GM12891 (cell line): Measurements from ENCODE around the gene EIF5.

Experiments used
- DNase-seq: peaks from one replicate; pipeline ENCODE4 v3.0.0; 2011; ENCODE audit warnings: low spot score; ENCODE audit not compliant: insufficient read length
- FAIRE-seq: peaks from 2 replicates; lab custom pipeline; 2011; peaks lifted over from hg19 to GRCh38; lab: Jason Lieb, UNC
- PAX5 ChIP-seq: IDR thresholded peaks from 2 replicates; pipeline ENCODE4 v1.6.1; 2011; ENCODE audit warnings: low read length, moderate library complexity, mild to moderate bottlenecking; ENCODE audit not compliant: insufficient read depth, severe bottlenecking
- POLR2A ChIP-seq: IDR thresholded peaks from 2 replicates; pipeline ENCODE4 v1.6.1; 2011; ENCODE audit warnings: low read depth, low read length, control low read depth
- POLR2AphosphoS5 ChIP-seq: IDR thresholded peaks from 2 replicates; pipeline ENCODE4 v1.6.1; 2011; ENCODE audit warnings: low read depth, low read length, control low read depth
- POU2F2 ChIP-seq: IDR thresholded peaks from 2 replicates; pipeline ENCODE4 v1.6.1; 2011; ENCODE audit warnings: low read depth, mild to moderate bottlenecking, control low read depth, low read length, moderate library complexity
- SPI1 ChIP-seq: IDR thresholded peaks from 2 replicates; pipeline ENCODE4 v1.6.1; 2011; ENCODE audit warnings: low read depth, low read length, control low read depth
- TAF1 ChIP-seq: IDR thresholded peaks from 2 replicates; pipeline ENCODE4 v1.6.1; 2011; ENCODE audit warnings: low read depth, low read length, control low read depth

The EIF5 gene

GRCh38 chr14:103317251-103317650, 16.8 kb upstream of the EIF5 start:
- no peak for TF ChIP-seq POLR2A
- TF ChIP-seq TAF1: no peak
- no peak for TF ChIP-seq POU2F2
- FAIRE-seq (no peak), DNase-seq (no peak)

DNA sequence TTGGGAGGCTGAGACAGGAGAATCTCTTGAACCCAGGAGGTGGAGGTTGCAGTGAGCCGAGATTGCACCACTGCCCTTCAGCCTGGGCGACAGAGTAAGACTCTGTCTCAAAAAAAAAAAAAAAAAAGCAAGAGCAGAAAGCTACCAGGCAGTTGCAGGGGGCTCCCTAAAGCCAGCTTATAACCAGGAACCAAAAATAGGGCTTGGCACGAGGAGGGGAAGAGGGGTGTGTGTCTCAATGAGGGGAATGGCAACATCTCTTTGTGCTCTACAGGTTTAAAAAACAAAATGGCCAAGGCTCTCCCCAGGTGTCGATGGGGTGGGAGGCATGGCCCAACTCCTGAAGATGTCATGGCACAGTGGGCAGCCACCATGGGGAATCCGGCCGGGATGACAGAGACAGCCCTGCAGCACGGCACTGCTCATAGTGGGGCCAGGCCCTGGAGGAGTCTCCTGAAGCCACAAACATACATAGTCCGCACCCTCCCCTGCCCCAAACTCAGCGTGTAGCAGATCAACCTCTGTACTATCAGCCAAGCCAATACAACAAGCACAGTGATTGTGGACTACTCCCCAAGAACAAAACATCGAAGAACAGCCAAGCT, 16.0 kb upstream of the EIF5 start:
- DNase-seq (no peak), FAIRE-seq (peak; percentile 85)
- TF ChIP-seq POLR2A (no peak), POLR2AphosphoS5 (no peak), PAX5 (no peak), POU2F2 (no peak), TAF1 (no peak), SPI1 (no peak)

DNA sequence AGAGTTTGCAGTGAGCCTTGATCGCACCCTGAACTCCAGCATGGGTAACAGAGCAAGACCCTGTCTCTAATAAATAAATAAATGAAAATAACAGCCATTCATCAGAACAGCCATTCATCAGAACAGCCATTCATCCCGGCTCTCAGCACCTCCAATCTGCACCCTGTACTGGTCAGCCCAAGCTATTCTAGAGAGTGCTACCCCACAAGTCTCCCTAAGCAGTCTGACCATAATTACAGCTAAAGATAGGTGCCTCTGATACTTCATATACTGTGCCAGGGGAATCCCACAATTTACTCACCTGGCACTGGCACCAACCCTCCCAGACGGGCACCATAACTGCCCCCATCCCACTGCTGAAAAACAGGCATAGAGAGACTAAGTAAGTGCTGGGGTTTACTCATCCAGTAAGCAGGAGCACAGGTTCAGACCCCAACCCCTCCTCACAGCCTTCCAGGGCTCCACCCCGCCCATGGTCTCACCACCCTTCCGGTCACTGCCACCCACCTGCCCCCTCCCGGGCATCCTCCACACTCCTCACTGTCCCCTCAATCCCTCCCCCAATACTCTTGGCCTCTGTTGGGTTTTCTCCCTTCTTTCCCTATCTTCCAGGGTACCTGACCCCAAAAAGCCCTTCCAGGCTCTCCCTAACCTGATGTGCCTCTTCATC, 15.2 kb upstream of the EIF5 start:
- FAIRE-seq (no peak), DNase-seq (no peak)
- no peak for TF ChIP-seq PAX5
- no peak for TF ChIP-seq POLR2AphosphoS5

GRCh38 chr14:103319422-103319821, 14.6 kb upstream of the EIF5 start:
- DNase-seq: no peak
- TF ChIP-seq POU2F2: 0 out of 2 replicates have a peak, but pooled peaks have one; percentile 41
- no peak for TF ChIP-seq POLR2AphosphoS5
- peak; percentile 87 for FAIRE-seq

GRCh38 chr14:103326078-103326477, 8.0 kb upstream of the EIF5 start:
- no peak for FAIRE-seq
- DNase-seq: no peak
- TF ChIP-seq TAF1: no peak
- TF ChIP-seq POU2F2: no peak
- TF ChIP-seq POLR2A: no peak
- TF ChIP-seq SPI1: no peak
- no peak for TF ChIP-seq PAX5
- no peak for TF ChIP-seq POLR2AphosphoS5

DNA sequence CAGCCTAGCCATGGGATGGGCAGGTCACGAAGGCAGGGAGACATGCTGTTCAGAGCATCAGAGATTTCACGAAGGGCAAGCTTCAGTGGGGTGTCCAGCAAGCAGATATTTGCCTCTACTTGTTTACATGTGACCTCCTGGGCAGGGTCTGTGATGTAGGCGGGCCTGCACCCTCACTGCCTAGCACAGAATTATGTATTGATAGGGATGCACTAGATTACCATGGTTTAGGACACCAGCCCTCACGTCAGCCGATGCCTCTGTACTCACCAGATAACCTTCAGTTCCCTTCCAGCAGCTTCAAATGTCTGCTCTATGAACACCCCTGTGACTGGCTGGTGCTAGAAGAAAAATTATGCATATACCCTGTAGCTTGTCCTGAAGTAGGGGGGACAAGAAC, 5.1 kb upstream of the EIF5 start:
- FAIRE-seq: no peak
- TF ChIP-seq POLR2AphosphoS5 (no peak), TAF1 (no peak), POLR2A (no peak), PAX5 (no peak), POU2F2 (no peak)
- no peak for DNase-seq

DNA sequence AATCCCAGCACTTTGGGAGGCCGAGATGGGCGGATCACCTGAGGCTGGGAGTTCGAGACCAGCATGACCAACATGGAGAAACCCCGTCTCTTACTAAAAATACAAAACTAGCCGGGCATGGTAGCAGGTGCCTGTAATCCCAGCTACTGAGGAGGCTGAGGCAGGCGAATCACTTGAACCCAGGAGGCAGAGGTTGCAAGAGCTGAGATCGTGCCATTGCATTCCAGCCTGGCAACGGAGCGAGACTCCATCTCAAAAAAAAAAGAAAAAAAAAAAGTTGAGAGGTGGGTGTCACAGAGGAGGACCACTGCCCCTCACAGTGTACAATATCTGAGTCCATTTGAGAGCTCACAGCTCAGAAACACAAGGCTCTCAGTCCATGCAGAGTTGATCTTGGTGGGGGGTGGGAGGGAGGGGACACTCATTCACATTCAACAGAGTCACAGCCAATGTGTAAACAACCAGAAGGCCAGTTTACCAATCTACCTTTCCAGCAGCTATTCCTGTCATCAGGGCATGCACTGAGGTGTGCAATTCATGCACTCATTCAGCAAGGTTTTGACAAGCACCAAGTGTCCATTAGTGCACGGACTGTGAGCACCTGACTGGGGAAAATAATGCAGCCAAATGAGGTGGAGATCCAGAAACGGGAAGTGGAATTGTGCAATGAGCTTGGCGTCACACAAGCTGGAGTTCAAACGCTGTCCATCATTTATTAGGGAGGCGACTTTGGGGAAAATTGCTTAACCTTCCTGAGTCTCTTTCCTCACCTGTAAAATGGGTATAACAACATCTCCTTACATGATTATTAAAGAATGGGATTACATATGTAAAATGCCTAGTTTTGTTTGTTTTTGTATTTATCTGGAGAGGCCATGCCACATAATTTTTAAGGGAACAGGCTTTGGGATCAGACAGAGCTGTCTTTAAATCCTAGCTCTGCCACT, 4.4 kb upstream of the EIF5 start:
- DNase-seq (no peak), FAIRE-seq (no peak)
- TF ChIP-seq SPI1 (peak; percentile 90), TAF1 (no peak), POLR2A (no peak), POLR2AphosphoS5 (no peak)

GRCh38 chr14:103330536-103330935, 3.5 kb upstream of the EIF5 start:
- TF ChIP-seq PAX5 (no peak), POLR2AphosphoS5 (no peak)
- FAIRE-seq: no peak
- DNase-seq: no peak

DNA sequence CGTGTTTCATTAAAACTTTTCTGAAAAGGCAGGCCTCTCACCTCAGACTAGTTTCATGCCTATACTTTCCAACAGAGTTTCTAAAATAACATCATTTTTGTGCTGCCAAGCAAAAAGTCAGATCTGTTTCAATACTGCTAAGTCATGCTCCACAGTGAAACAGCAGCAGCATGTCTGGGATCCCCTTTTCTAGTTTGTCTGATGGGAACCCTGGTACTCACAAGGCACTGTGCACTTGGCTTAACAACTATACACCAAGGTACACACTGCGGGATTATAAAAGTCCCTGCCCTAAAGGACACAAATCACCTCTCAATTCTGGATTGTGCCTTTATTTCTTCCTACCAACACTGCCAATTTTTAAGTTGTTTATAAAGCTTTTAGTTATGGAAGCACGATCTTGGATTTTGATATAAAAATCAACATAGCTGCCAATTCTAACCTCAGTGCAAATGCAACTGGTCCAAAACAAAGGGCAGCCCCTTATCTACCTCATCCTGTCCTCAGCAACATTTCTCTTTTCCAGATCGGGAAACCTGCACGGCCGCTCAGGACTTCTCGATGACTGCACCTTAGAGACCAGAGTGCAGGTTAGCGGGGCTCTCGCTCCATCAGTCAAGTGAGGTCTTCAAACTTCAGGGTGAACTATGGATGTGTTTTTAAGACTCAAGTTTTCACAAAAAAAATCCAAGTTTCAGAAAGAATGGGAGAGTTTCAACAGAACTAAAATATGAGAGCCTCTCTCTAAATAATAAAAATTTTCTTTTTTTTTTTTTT, 1.7 kb upstream of the EIF5 start:
- TF ChIP-seq POLR2AphosphoS5 (0 out of 2 replicates have a peak, but pooled peaks have one; percentile 42), POLR2A (0 out of 2 replicates have a peak, but pooled peaks have one; percentile 41), PAX5 (no peak), SPI1 (no peak), POU2F2 (no peak)
- DNase-seq (no peak), FAIRE-seq (no peak)
